H9 (cell line): ENCODE data around the gene ATP6V1G3. TPM values are rescaled to one million over a fixed set of nuclear protein-coding genes. Genes with fewer than 3 reads are reported as not detected.

Experiments used
- DNase-seq: peaks from one replicate; pipeline ENCODE4 v3.0.0-alpha.2; 2017
- H2AFZ ChIP-seq: one replicate; pipeline ENCODE4 v1.6.1; 2013; ENCODE audit warnings: mild to moderate bottlenecking, low read length, control low read depth, moderate library complexity
- H2AK5ac ChIP-seq: 2 replicates; pipeline ENCODE4 v1.6.1; 2013; ENCODE audit warnings: low read length, control low read depth, mixed read lengths; ENCODE audit not compliant: insufficient read length
- H2BK120ac ChIP-seq: one replicate; pipeline ENCODE4 v1.6.1; 2013; ENCODE audit warnings: low read depth, mild to moderate bottlenecking, low read length, control low read depth, inconsistent platforms; ENCODE audit not compliant: poor library complexity, severe bottlenecking
- H2BK12ac ChIP-seq: 2 replicates; pipeline ENCODE4 v1.6.1; 2013; ENCODE audit warnings: low read length, control low read depth, mixed read lengths, low read depth; ENCODE audit not compliant: insufficient read length
- H2BK15ac ChIP-seq: 2 replicates; pipeline ENCODE4 v1.6.1; 2013; ENCODE audit warnings: low read depth, low read length, control low read depth
- H2BK20ac ChIP-seq: one replicate; pipeline ENCODE4 v1.6.1; 2013; ENCODE audit warnings: low read depth, mild to moderate bottlenecking, low read length, control low read depth, inconsistent platforms; ENCODE audit not compliant: poor library complexity, severe bottlenecking
- H2BK5ac ChIP-seq: 2 replicates; pipeline ENCODE4 v1.6.1; 2013; ENCODE audit warnings: low read length, control low read depth, mixed read lengths; ENCODE audit not compliant: insufficient read length
- H3K14ac ChIP-seq: 2 replicates; pipeline ENCODE4 v1.6.1; 2013; ENCODE audit warnings: low read length, control low read depth; ENCODE audit not compliant: insufficient read depth
- H3K18ac ChIP-seq: 2 replicates; pipeline ENCODE4 v1.6.1; 2013; ENCODE audit warnings: low read depth, mild to moderate bottlenecking, mixed read lengths, low read length, control low read depth; ENCODE audit not compliant: insufficient read length
- H3K23ac ChIP-seq: 2 replicates; pipeline ENCODE4 v1.6.1; 2013; ENCODE audit warnings: low read length, control low read depth, mixed read lengths, low read depth; ENCODE audit not compliant: insufficient read length
- H3K23me2 ChIP-seq: 2 replicates; pipeline ENCODE4 v1.6.1; 2013; ENCODE audit warnings: low read depth, mild to moderate bottlenecking, mixed read lengths, low read length, control low read depth; ENCODE audit not compliant: insufficient read length, poor library complexity, severe bottlenecking
- H3K27ac ChIP-seq: 2 replicates; pipeline ENCODE4 v1.5.1; 2013; ENCODE audit warnings: low read length, control low read depth, mixed read lengths, low read depth; ENCODE audit not compliant: insufficient read length
- H3K27me3 ChIP-seq: 2 replicates; pipeline ENCODE4 v1.6.1; 2013; ENCODE audit warnings: low read length, control low read depth, inconsistent platforms; ENCODE audit not compliant: insufficient read depth
- H3K4ac ChIP-seq: 2 replicates; pipeline ENCODE4 v1.6.1; 2013; ENCODE audit warnings: low read depth, mild to moderate bottlenecking, control low read depth, inconsistent platforms, low read length, moderate library complexity
- H3K4me1 ChIP-seq: 2 replicates; pipeline ENCODE4 v1.6.1; 2013; ENCODE audit warnings: low read length, control low read depth, inconsistent platforms; ENCODE audit not compliant: insufficient read depth
- H3K4me2 ChIP-seq: 2 replicates; pipeline ENCODE4 v1.6.1; 2013; ENCODE audit warnings: low read length, control low read depth, mixed read lengths; ENCODE audit not compliant: insufficient read length, insufficient read depth
- H3K56ac ChIP-seq: 2 replicates; pipeline ENCODE4 v1.6.1; 2013; ENCODE audit warnings: low read depth, mild to moderate bottlenecking, mixed read lengths, low read length, control low read depth; ENCODE audit not compliant: insufficient read length
- H3K79me1 ChIP-seq: 2 replicates; pipeline ENCODE4 v1.6.1; 2013; ENCODE audit warnings: low read depth, mild to moderate bottlenecking, moderate library complexity, low read length, control low read depth, inconsistent platforms; ENCODE audit not compliant: insufficient read depth, poor library complexity, severe bottlenecking
- H3K79me2 ChIP-seq: 2 replicates; pipeline ENCODE4 v1.6.1; 2013; ENCODE audit warnings: low read length, control low read depth, inconsistent platforms; ENCODE audit not compliant: insufficient read depth
- H3K9ac ChIP-seq: 2 replicates; pipeline ENCODE4 v1.6.1; 2013; ENCODE audit warnings: low read length, control low read depth, mixed read lengths; ENCODE audit not compliant: insufficient read length; ENCODE audit errors: extremely low read depth
- H3K9me3 ChIP-seq: one replicate; pipeline ENCODE4 v1.6.1; 2013; ENCODE audit warnings: low read depth, low read length, inconsistent platforms; ENCODE audit not compliant: control insufficient read depth
- H3T11ph ChIP-seq: one replicate; pipeline ENCODE4 v1.6.1; 2013; ENCODE audit warnings: mild to moderate bottlenecking, low read length, control low read depth, inconsistent platforms
- H4K20me1 ChIP-seq: one replicate; pipeline ENCODE4 v1.6.1; 2013; ENCODE audit not compliant: control insufficient read depth, insufficient read length, insufficient read depth
- H4K5ac ChIP-seq: 2 replicates; pipeline ENCODE4 v1.6.1; 2013; ENCODE audit warnings: low read depth, mild to moderate bottlenecking, mixed read lengths, low read length, control low read depth; ENCODE audit not compliant: insufficient read length
- H4K8ac ChIP-seq: replicated peaks from 2 replicates; pipeline ENCODE4 v1.6.1; 2013; ENCODE audit warnings: low read length, control low read depth, mixed read lengths, low read depth; ENCODE audit not compliant: insufficient read length
- H4K91ac ChIP-seq: 2 replicates; pipeline ENCODE4 v1.6.1; 2013; ENCODE audit warnings: low read depth, mild to moderate bottlenecking, moderate library complexity, mixed read lengths, low read length, control low read depth; ENCODE audit not compliant: insufficient read length
- H3K27ac Mint-ChIP-seq, 3 experiments: 2 replicates in 2 of 3; 3 replicates in 1 of 3; pipeline ENCODE4 v1.8.0; 2020 to 2021; ENCODE audit warnings: mixed read lengths in 3 of 3, mild to moderate bottlenecking in 1 of 3, moderate library complexity in 1 of 3
- H3K27me3 Mint-ChIP-seq: 2 replicates; pipeline ENCODE4 v1.8.0; 2021; ENCODE audit warnings: low read depth, mild to moderate bottlenecking, moderate library complexity, mixed read lengths
- H3K36me3 Mint-ChIP-seq, 3 experiments: 2 replicates in 2 of 3; 3 replicates in 1 of 3; pipeline ENCODE4 v1.8.0; 2020 to 2021; ENCODE audit warnings: low read depth in 3 of 3, mixed read lengths in 3 of 3; ENCODE audit not compliant: insufficient read depth in 1 of 3
- H3K4me1 Mint-ChIP-seq, 2 experiments: 2 replicates each; pipeline ENCODE4 v1.8.0; 2020; ENCODE audit warnings: mixed read lengths in 2 of 2
- H3K4me3 Mint-ChIP-seq, 2 experiments: 2 replicates in 1 of 2; 3 replicates in 1 of 2; pipeline ENCODE4 v1.8.0; 2020 to 2021; ENCODE audit warnings: mild to moderate bottlenecking in 2 of 2, mixed read lengths in 2 of 2, moderate library complexity in 1 of 2
- H3K9me3 Mint-ChIP-seq, 2 experiments: 2 replicates in 1 of 2; 3 replicates in 1 of 2; pipeline ENCODE4 v1.8.0; 2020; ENCODE audit warnings: mild to moderate bottlenecking in 2 of 2, mixed read lengths in 2 of 2, moderate library complexity in 1 of 2
- total RNA-seq: library from RNA; stranded (reverse); gene quantifications from 2 replicates; pipeline ENCODE4 v1.2.1, GENCODE V29; 2021
- TF ChIP-seq, protein P1 (sequence below): fragments of 200-600 bp; sonication (generic); conservative IDR thresholded peaks from 3 replicates; pipeline ENCODE4 v1.8.0; 2021; ENCODE audit warnings: antibody characterized with exemption, mild to moderate bottlenecking

Gene ATP6V1G3
- total RNA-seq, 1 experiment from 2014 or later = not detected

DNA sequence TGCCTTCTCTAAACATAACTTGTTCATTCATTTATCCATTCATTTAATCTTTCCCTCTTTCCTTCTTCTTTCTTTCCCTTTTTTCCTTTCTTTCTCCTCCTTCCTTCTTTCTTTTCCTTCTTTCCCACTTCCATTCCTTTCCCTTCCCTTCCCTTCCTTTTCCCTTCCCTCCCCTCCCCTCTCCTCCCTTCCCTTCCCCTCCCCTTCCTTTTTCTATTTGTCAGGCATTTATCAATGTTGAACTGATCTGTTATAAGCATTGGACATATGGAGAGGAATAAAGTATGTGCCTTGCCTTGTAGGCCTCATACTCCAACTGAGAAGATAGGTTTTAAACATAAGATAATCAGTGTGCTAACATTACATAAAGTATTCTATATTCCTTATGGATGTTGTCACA is 23.7 kb upstream of the ATP6V1G3 start:
- H4K20me1 ChIP-seq = no peaks in the 10 kb centered on the region
- TF ChIP-seq, protein P1, sequence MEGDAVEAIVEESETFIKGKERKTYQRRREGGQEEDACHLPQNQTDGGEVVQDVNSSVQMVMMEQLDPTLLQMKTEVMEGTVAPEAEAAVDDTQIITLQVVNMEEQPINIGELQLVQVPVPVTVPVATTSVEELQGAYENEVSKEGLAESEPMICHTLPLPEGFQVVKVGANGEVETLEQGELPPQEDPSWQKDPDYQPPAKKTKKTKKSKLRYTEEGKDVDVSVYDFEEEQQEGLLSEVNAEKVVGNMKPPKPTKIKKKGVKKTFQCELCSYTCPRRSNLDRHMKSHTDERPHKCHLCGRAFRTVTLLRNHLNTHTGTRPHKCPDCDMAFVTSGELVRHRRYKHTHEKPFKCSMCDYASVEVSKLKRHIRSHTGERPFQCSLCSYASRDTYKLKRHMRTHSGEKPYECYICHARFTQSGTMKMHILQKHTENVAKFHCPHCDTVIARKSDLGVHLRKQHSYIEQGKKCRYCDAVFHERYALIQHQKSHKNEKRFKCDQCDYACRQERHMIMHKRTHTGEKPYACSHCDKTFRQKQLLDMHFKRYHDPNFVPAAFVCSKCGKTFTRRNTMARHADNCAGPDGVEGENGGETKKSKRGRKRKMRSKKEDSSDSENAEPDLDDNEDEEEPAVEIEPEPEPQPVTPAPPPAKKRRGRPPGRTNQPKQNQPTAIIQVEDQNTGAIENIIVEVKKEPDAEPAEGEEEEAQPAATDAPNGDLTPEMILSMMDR = no peak
- H3K27me3 ChIP-seq = no peaks in the 10 kb centered on the region

More for the DNA sequence above, 23.7 kb upstream of the ATP6V1G3 start:
- no peak overlapping the region for H2BK12ac ChIP-seq
- Mint-ChIP-seq H3K27me3 (no peaks in the 10 kb centered on the region), H3K27ac (no peak overlapping the region), H3K4me1 (peaks cover 4 to 6% of the 10 kb centered on the region in 2 experiments; a peak in 3 of 4 replicates), H3K9me3 (no peaks in the 10 kb centered on the region), H3K36me3 (no peaks in the 10 kb centered on the region), H3K4me3 (no peak overlapping the region)
- no peak overlapping the region for H3T11ph ChIP-seq
- H3K14ac ChIP-seq = no peak overlapping the region
- H3K23ac ChIP-seq = no peak overlapping the region
- H3K9ac ChIP-seq = no peak overlapping the region
- H3K4me2 ChIP-seq = no peak overlapping the region
- H2BK120ac ChIP-seq = no peak overlapping the region
- H4K5ac ChIP-seq = no peak overlapping the region
- no peak overlapping the region for H2BK15ac ChIP-seq
- H3K56ac ChIP-seq = no peak overlapping the region
- no peak overlapping the region for H4K91ac ChIP-seq
- no peak overlapping the region for H3K4ac ChIP-seq
- no peak for DNase-seq
- no peak overlapping the region for H2BK20ac ChIP-seq
- H2BK5ac ChIP-seq = no peak overlapping the region
- no peak overlapping the region for H4K8ac ChIP-seq
- H3K9me3 ChIP-seq = no peaks in the 10 kb centered on the region
- no peaks in the 10 kb centered on the region for H3K79me2 ChIP-seq
- H3K27ac ChIP-seq = no peak overlapping the region
- no peak overlapping the region for H2AFZ ChIP-seq
- no peaks in the 10 kb centered on the region for H3K23me2 ChIP-seq
- H3K79me1 ChIP-seq = no peaks in the 10 kb centered on the region
- H2AK5ac ChIP-seq = no peak overlapping the region
- H3K4me1 ChIP-seq = no peaks in the 10 kb centered on the region
- no peak overlapping the region for H3K18ac ChIP-seq
